ENCODE results near the gene ZCCHC10.
A peak's percentile ranks its signal among the peaks of the same experiment; 100 is the strongest.
"Not testable (repeated sequence)": the region's sequence is repeated elsewhere in the genome, so short reads cannot be mapped to it uniquely, and the experiment has no call there.

The ZCCHC10 gene

DNA sequence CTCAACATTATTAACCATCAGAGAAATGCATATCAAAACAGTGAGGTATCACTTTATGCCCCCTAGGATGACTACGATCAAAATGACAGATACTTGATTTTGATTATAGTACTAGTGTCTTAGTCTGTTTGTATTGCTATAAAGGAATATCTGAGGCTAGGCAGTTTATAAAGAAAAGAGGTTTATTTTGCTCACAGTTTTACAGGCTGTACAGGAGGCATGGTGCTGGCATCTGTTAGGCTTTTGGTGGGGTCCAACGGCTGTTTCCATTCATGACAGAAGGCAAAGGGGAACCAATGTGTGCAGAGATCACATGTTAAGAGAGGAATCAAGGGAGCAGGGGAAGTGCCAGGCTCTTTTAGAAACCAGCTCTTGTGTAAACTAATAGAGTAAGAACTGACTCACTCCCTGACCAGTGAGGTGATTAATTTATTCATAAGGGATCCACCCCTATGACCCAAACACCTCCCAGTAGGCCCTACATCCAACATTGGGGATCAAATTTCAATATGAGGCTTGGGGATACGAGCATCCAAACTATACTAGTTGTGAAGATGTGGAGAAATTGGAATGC is 46.9 kb downstream of the ZCCHC10 start:
- no peak for DNase-seq (ENCODE audit: low read depth in 2 of 2)

DNA sequence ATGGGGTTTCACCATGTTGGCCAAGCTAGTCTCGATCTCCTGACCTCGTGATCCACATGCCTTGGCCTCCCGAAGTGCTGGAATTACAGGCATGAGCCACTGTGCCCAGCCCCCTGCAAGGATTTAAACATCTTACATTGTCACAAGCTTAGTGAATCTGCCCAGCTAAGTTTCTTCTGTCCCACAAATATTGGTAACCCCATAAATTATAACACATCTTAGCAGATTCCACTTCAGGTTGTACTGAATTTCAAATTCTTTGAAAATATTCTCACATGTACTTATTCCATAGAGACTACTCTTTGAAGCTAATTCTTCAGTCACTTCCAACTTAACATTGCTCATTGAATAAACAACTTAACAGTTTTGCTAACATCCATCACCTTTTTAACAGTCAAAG is 49.5 kb downstream of the ZCCHC10 start:
- no peak for DNase-seq (ENCODE audit: low read depth in 2 of 2)

DNA sequence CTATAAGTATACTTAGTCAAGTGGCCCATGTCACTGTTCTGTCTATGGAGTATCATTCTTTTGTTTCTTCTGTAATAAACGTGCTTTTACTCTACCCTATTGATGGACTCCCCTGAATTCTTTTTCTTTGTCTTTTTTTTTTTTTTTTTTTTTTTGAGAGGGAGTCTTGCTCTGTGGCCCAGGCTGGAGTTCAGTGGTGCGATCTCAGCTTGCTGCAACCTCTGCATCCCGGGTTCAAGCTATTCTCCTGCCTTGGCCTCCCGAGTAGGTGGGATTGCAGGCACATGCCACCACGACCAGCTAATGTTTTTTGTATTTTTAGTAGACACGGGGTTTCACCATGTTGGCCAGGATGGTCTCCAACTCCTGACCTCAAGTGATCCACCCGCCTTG is 53.9 kb downstream of the ZCCHC10 start:
- not testable (repeated sequence) for DNase-seq (ENCODE audit: low read depth in 2 of 2)

DNA sequence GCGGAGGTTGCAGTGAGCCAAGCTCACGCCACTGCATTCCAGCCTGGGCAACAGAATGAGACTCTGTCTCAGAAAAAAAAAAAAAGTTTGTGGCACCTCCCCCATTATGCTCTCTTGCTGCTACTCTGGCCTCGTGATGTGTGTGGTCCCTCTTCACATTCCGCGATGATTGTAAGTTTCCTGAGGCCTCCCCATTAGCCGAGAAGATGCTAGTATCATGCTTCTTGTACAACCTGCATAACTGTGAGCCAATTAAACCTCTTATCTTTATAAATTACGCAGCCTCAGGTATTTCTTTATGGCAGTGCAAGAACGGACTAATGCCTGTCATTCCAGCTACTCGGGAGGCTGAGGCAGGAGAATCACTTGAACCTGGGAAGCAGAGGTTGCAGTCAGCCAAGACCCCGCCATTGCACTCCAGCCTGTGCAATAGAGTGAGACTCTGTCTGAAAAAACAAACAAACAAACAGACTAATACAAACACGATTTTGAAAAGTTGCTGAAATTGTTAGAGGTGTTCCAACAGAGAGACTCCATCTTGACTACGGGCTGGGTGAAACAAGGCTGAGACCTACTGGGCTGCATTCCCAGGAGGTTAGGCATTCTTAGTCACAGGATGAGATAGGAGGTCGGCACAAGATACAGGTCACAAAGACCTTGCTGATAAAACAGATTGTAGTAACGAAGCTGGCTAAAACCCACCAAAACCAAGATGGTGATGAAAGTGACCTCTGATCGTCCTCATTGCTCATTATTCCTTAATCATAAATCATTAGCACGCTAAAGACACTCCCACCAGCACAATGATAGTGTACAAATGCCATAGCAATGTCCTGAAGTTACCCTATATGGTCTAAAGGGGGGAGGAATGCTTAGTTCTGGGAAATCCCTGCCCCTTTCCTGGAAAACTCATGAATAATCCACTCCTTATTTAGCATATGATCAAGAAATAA is 54.6 kb downstream of the ZCCHC10 start:
- no peak for DNase-seq (ENCODE audit: low read depth in 2 of 2)

DNA sequence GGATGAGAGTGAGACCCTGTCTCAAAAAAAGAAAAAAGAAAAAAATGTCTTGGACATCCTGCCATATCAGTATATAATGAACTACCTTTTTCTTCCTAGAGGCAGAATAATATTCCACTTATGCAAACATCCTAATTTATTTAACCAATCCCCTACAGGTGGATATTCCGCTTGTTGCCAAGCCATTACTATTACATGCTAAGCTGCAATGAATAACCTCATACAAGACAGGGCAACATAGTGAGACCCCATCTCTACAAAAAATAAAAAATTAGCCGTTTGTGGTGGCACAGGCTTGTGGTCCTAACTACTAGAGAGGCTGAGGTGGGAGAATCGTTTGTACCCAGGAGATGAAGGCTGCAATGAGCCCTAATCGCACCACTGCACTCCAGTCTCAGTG is 61.2 kb downstream of the ZCCHC10 start:
- no peak for DNase-seq (ENCODE audit: low read depth in 2 of 2)

DNA sequence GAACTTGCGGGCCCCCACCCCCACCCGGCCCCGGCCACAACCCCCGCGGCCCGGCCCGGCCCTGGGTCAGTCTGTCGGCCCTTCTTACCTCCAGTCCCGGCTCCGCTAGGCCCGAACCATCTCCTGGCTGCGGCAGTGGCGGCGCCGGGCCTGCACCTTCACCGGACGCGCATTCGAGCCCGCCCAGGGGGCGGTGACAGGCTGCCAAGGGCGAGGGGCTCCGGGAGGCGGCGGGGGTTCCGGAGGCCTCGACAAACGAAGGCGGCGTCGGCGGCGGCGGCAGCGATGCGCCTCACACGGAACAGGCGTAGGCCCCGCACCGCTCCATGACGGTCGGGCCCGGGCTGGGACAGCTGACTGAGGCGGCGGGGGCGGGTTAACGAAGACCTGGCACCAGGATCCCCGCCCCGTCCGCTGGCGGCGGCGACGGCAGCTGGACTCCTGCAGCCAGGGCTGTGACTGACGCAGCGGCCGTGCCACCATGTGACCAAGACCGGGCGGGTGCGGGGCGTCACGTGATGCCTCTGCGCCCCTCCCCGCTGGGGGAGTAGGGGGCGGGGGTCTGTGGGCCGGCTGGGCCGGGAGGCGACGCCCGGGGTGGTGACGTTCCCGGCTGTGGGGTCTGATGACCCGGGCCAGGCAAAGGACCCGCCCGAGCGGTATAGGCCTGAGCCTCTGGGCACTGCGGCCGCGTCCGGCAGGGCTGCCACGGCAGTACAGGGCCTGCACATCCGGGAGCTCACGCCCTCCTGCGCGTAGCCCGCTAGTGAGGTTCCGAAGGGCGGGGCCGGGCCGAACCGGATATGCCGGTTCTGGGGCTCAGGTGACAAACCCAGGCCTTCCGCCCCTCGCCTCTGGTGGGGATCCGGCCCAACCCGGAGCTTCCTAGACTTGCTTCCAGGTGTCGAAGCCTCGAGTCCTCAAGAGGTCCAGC is 62.9 kb downstream of the ZCCHC10 start, which contains the start of gene AFF4:
Gene AFF4, minus strand, starts transcription at position 464 of the 934 bp plus-strand sequence. CDS start 26,445 bp downstream, outside the sequence.
- DNase-seq (ENCODE audit: low read depth in 2 of 2): peak; percentile 71 to 86

DNA sequence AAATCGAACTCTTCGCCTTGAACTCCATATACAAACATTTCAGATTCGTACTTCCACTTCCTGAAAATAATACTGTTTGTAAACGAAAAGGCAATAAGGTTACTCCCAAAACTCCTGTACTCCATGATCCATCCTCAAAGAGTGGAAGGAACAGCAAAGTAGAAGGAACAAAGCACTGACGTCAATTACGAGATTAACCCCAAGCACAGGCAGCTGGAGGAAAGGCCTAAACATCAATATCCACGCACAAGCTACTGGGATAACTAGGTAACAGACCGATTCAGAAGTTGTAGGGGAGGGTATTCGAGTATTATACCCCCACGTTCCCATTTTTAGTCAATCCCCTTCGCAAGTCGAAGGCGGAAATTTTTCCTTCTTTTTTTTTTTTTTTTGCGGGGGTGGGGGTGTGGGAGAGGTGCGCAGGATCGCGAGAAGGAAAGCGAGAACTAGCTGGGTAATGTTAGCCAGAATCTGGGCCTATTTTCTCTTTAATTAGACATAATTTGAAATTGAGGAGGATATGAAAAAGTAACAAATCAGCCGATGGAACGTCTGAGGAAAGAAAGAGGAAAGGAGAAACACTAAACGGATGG is 63.8 kb downstream of the ZCCHC10 start:
- DNase-seq (ENCODE audit: low read depth in 2 of 2): no peak

DNA sequence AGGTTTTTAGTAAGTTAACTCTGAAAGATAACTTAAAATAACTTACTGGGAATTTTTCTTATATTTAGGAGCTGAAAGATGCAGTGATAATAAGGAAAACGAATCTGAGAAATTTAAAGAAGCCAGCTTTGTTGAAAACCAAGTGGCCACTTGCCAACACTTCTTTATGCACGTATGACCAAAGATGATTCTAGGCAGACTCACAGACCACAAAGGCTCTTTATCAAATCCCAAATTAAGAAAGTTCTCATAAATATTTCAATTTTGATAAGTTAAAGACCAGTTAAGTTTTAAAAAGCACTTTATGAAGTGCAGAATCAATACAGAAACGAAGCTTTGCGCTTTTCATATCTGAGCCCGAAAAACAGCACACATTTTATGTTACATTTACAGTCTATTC is 64.5 kb downstream of the ZCCHC10 start:
- no peak for DNase-seq (ENCODE audit: low read depth in 2 of 2)

DNA sequence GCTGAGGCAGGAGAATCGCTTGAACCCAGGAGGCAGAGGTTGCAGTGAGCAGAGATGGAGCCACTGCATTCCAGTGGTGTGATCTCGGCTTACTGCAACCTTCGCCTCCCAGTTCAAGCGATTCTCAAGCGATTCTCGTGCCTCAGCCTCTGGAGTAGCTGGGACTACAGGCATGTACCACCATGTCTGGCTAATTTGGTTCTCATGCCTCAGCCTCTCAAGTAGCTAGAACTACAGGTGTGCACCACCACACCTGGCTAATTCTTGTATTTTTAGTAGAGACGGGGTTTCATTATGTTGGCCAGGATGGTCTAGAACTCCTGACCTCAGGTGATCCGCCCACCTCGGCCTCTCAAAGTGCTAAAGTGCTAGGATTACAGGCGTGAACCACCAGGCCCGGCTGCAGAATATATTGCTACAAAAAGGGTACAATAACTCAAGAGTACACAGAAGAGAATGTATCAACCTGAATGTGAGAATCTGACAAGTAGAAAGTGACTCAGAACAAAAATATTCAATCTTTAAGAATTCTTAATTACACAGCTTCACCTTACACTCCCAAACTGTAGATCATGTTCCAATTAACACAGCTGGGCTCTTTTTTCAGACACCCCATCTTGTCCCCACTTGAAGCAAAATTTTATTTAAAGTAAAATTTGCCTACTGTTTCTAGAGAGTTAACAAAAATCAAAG is 65.1 kb downstream of the ZCCHC10 start:
- not testable (repeated sequence) for DNase-seq (ENCODE audit: low read depth in 2 of 2)

DNA sequence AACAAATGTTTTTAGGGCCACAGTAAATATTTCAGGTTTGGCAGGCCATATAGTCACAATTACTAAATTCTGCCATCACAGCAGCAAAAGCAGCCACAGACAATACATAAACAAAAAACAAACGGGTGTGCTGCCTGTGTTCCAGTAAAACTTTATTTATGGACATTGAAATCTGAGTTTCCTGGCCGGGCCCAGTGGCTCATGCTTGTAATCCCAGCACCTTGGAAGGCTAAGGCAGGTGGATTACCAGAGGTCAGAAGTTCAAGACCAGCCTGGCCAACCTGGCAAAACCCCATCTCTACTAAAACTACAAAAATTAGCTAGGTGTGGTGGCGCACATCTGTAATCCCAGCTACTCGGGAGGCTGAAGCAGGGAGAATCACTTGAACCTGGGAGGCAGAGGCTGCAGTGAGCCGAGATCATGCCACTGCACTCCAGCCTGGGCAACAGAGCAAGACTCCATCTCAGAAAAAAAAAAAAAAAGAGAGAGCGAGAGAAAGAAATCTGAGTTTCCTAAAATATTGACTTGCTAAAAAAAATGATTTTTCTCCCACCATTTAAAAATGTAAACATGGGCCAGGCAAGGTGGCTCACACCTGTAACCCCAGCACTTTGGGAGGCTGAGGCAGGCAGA is 70.1 kb downstream of the ZCCHC10 start:
- DNase-seq (ENCODE audit: low read depth in 2 of 2): not testable (repeated sequence)

DNA sequence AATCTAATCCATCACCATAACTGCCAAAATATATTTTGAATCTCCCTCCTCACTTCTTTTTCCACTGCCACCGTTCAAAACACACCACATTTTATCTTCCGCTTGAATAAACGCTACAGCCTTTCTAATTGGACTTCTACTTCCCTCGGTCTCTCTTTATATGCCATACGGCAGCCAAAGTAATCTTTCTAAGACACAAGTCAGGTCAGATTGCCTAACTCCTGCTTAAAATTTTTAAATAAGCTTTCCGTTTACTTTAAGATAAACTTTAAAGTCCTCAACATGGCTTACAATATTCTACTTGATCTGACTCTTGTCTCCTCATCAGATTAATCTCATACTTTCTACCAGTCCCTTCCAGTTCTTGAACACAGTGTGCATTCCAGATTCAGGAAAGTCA is 72.6 kb downstream of the ZCCHC10 start:
- no peak for DNase-seq (ENCODE audit: low read depth in 2 of 2)

DNA sequence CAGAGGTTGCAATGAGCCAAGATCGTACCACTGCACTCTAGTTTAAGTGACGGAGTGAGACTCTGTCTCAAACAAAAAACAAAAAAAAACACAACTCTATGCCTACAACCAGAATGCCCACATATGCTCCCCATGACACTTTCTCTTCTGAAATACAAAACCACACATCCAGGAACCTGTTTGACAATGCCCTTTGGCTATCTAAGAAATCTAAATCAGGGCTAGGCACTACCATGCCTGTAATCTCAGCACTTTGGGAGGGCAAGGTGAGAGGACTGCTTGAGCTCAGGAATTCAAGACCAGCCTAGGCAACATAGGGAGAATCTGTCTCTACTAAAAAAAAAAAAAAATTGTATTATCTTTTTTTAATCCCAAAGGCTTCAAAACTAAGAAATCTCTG is 73.5 kb downstream of the ZCCHC10 start:
- DNase-seq (ENCODE audit: low read depth in 2 of 2): no peak

DNA sequence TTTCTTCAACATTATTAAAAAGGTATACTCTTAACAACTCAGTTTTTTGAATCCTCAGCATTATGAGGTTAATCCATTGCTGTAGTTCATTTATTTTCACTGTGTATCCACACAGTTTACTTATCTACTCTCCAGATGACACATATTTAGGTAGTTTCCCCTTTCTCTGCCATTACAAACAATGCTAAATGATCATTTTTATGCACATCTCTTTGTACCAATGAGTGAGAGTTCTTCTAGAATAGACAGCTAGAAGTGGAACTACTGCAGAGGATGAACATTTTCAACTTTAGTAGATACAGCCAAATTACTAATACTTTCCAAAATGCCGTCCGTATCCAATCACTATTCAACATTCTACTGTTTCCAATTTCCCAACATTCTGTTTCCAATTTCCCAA is 74.5 kb downstream of the ZCCHC10 start:
- no peak for DNase-seq (ENCODE audit: low read depth in 2 of 2)

DNA sequence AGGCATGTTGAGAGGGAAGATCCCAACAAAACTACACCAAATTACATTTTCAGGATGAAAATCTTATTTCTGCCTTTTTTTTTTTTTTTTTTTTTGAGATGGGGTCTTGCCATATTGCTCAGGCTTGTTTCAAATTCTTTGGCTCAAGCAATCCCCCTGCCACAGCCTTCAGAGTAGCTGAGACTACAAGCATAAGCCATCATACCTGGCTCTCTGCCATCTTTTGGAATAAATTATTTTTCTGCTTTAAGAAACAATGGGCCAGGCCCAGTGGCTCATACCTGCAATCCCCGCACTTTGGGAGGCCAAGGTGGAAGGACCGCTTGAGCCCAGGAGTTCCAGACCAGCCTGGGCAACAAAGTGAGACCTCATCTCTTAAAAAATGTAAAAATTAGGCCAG is 77.2 kb downstream of the ZCCHC10 start:
- DNase-seq (ENCODE audit: low read depth in 2 of 2): no peak

DNA sequence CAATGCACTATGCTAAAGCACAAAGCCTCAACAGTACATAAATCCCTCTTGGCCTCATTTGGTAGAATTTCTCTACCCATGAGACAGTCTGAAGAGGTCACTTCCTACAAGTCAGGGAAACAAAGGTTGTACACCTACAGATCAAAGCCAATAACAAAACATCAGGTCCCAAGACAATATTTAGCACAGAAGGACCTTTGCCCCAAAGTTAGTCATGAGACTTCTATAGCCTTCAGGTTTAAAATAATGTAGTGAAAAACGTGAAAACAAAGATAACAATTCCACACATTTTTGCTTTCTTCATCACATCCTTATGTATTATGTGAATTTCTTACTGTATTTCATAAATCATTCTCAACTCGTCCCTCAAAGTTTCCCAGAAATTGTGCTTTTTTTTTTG is 78.7 kb downstream of the ZCCHC10 start:
- no peak for DNase-seq (ENCODE audit: low read depth in 2 of 2)
